GM10248 (cell line): Measurements from ENCODE around the gene PGM5.
"Not testable (repeated sequence)": the region's sequence is repeated elsewhere in the genome, so short reads cannot be mapped to it uniquely, and the experiment has no call there.

ENCODE experiments used
- CTCF ChIA-PET: fragments of 300-600 bp; sonication (Branson Sonifier 250); formaldehyde crosslinking; extraction: SDS; loops from one replicate; lab custom pipeline; 2021; ENCODE audit warnings: antibody characterized with exemption; lab: Yijun Ruan, JAX
- POLR2A ChIA-PET: fragments of 350-650 bp; sonication (Branson Sonifier 250); formaldehyde crosslinking; extraction: SDS; loops from one replicate; lab custom pipeline; 2020; ENCODE audit warnings: antibody characterized with exemption; lab: Yijun Ruan, JAX
- DNase-seq: peaks from one replicate; pipeline ENCODE4 v3.0.0; 2012; ENCODE audit errors: extremely low spot score

PGM5 gene

DNA sequence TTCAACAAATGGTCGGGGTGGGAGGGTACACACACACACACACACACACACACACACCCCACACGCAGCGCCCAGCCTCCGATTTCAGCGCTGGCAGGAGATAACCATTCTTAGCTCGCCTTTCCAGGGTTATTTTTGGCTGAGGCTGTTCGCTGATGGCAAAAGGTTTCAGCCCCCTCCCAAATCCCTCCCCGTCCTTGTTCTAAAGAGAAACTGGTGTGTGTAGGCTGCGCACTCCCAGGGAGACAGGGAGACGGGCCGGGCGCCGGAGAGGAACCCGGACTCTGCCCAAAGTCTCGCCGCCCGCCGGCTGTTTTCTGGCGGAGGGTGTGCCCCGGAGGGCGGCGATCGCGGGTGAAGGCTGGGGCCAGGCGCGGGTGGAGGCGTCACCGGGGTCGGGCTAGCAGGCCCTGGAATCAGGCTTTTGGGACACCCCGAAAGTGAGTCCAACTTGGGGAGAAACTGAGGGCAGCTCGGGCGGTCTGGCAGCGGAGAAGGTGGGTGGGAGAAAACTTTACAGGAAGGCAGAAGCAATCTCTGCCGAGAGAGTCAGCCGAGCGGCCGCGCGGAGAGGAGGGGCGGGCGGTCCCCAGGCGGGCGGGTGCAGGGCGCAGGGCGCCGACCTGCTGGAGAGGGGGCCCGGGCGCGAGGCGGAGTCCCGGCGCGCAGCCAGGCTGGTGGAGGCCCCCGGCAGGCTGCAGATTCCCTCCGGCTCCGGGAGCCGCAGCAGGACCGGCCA is at the start of gene PGM5:
Gene PGM5, plus strand, starts transcription at position 232 of the 739 bp plus-strand sequence. CDS start 517 bp downstream, outside the sequence.
- CTCF ChIA-PET, POLR2A ChIA-PET: not testable (repeated sequence)
- peak; percentile 7 for DNase-seq

DNA sequence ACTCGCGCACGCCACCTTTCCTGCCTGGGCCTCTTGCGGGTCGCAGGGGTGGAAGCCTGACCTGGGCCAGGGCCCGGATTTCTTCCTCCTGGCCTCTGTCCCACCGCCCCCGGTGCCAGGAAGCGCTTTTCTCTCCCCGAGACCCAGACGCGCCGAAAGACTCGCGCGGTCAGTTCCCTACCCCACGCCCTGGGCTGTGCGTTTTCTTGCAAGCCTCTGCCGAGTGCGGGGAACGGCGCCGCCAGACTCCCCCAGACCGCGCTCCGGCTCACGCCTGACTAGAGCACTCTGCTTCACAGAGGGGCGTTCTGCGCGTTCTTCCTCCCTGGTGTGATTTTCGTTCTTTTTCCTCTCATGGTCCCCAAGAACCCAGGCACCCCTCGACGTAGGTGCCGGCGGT is 49.3 kb upstream of the PGM5 start:
- CTCF ChIA-PET, DNase-seq, POLR2A ChIA-PET: not testable (repeated sequence)

DNA sequence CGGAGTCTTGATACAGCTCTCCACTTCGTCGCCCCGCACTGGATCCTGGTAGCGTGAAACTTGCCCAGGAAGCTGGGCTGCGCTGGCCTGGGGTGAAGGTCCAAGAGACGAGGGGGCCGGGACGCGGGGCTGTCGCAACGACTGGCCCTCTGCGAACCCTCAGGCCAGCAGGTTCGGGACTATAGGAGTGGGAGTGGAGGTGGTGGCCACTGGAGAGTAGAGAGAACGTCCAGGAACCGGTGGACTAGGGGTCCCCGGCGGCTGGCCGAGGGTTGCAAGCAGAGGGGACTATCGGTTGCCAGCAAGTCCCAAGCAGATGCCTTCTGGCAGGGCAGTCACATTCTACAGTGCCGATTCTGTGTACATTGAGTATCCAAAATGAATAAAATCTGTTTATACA is 48.8 kb upstream of the PGM5 start:
- POLR2A ChIA-PET, CTCF ChIA-PET, DNase-seq: not testable (repeated sequence)

DNA sequence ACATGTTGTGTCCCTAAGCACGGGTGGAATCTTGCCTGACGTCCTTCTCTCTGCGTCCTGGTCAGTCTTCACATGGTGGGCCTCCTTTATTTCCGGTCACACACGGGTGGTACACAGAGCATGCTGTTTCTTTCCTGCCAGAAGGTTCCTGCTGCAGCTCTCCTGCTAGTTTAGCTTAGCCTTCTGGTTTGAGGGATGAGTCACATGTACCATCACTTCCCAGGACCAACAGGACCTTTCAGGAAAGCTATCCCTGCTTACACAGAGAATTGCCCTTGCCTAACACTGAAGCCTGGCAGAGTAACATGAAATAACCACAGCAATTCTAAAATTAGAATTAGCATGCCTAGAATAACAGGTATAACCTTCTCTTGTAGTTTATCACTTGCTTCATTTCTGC is 45.2 kb upstream of the PGM5 start:
- CTCF ChIA-PET, POLR2A ChIA-PET: not testable (repeated sequence)

DNA sequence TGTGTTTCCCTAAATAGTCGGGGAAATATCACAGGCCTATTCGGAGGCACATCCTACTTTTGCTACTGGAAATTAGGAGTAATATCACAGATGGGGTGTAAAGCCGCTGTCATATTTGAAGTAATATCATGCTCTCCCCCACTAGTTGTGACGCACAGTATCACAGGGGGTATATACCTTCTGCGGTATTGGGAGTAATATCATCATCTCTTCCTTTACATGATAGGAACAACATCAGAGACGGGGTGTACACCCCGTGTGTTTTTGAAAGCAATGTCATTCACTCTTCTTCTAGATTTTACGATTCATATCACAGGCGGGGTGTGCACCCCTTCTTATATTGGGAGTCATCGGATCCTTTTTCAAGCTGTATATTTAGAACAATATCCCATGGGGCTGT is 38.2 kb upstream of the PGM5 start:
- POLR2A ChIA-PET, CTCF ChIA-PET, DNase-seq: not testable (repeated sequence)

More for the DNA sequence above, 45.2 kb upstream of the PGM5 start:
- not testable (repeated sequence) for DNase-seq

DNA sequence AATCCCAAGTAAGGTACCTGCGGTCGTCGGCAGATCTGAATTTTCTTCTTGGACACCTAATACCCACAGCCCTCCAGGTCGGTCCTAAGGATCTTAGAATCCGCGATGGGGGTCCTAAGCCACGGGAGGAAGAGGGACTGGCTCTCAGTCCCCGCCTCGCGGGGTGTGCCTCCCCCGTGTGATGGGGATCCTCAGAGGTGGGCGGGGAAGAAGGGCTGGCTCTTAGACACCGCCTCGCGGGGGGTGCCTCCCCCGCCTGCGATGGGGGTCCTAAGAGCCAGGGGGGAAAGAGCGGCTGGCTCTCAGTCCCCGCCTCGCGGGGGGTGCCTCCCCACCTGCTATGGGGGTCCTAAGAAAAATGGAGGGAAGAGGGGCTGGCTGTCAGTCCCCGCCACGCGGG is 32.7 kb upstream of the PGM5 start:
- POLR2A ChIA-PET, CTCF ChIA-PET, DNase-seq: not testable (repeated sequence)

DNA sequence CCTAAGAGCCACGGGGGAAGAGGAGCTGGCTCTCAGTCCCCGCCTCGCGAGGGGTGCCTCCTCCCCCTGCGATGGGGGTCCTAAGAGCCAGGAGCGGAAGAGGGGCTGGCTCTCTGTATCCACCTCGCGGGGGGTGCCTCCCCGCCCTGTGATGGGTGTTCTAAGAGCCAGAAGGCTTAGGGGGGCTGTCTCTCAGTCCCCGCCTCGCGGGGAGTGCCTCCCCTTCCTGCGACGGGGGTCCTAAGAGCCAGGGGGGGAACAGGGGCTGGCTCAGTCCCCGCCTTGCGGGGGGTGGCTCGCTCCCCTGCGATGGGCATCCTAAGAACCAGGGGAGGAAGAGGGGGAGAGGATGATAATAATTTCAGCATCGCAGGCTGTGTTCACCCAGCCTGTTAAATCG is 31.9 kb upstream of the PGM5 start:
- POLR2A ChIA-PET, CTCF ChIA-PET, DNase-seq: not testable (repeated sequence)

DNA sequence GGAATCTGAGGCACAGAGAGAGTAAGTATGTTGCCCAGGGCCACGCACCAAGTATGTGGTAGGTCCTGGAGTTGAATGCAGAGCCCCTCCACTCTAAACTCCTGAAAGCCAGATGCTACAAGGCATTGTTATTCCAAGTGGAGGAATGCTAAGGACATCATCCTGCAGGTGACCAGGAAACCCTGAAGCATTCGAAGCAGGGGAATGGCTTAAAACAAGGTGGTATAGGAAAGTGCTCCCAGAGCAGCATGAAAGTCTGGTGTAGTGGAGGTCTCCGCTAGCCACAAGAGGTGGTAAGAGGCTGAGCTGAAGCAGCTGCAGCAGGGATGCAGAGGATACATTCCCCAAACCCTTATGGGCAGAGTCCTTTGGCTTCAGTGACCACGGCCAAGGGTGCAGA is 27.3 kb upstream of the PGM5 start:
- CTCF ChIA-PET, POLR2A ChIA-PET, DNase-seq: not testable (repeated sequence)

DNA sequence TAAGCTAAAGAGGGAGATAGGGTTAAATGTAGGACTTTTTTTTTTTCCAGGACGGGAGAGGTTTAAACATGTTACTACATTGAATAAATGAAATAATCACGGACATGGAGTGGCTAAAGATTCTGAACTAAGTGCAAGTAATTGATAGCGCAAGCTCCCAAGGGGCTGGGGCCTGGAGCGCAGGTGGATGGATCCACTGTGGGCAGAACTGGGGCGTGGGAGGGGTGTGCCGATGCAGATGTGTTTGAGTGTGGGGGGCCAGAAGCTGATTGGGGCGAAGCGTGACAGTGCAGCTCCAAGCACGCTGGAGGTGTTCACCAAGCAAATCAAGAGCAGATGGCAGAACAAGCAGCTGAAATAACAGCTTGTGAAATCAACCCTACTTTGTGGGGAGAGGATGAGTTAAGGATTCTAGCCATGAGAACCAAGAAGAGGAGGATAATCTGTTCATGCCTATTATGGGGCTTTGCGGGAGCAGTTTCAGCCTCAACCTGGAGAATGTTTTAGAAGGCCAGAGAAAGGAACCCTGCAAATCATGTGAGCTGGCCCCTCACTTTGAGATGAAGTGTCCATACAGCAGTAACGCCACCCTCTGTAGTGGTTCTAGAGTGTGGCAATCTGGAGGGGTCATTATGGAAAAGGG is 25.8 kb upstream of the PGM5 start:
- POLR2A ChIA-PET, DNase-seq, CTCF ChIA-PET: not testable (repeated sequence)

DNA sequence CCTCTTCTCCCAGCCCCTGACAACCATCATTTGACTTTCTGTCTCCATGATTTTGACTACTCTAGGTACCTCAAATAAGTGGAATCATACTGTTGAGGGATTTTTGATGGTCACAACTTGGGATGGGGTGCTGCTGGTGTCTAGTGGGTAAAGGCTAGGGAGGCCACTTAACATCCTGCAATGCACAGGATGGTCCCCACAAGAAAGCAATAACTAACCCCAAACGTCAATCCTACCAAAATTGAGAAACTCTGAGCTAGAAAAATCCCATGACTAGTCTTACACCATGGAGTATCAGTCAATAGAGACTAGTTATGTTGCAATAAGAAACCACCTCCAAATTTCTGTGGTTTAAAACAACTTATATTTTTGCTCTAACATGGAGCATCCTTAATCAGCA is 24.3 kb upstream of the PGM5 start:
- POLR2A ChIA-PET, DNase-seq, CTCF ChIA-PET: not testable (repeated sequence)

DNA sequence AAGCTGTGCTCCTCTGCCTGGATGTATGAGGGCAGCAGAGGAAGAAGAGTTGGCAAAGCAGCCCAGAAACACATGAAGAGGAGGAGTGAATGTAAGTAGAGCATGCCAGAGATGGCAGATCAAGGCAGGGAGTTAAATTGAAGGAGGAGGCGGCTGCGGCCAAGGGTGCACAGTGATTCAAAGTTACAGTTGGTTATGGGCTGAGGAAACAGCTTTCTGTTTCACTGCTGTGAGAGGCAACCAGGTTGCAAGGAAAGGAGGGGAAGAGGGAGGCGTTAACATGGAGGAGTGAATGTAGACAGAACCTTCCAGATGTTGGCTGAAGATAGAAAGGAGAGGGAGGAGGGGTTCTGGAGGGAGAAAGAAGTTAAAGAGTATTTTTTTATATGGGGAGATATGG is 20.5 kb upstream of the PGM5 start:
- CTCF ChIA-PET, POLR2A ChIA-PET, DNase-seq: not testable (repeated sequence)

DNA sequence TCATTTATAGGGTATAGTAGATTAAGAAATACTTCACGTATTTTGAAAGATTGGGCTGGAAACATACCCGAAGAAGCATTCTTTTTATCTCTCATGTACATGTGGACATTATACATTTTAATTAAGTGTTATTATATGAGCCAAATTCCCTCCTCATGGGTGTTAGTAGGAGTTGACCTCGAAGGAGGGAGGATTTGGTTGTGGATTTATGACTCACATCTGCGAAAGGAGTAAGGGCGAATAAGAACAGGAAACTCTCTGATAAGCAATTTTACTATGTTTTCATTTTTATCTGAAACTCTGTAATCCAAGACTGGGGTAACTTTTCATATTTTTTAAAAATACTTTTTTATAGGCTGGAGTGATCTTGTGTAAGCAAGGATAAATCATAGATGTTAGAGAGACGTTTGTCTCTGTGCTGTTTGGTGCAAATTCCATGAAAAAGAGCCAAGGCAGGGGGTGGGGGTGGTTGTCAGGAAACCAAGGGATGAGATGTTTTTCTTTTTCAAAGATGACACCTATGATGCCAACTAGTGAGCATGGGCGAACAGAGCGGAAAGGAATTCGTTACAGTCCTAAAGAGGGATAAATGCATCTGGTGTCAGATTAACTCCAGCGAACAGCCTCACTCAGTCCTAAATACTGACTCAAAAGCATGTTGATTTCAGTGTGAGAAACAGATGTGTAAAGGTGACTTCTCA is 19.6 kb upstream of the PGM5 start:
- CTCF ChIA-PET, POLR2A ChIA-PET, DNase-seq: not testable (repeated sequence)

DNA sequence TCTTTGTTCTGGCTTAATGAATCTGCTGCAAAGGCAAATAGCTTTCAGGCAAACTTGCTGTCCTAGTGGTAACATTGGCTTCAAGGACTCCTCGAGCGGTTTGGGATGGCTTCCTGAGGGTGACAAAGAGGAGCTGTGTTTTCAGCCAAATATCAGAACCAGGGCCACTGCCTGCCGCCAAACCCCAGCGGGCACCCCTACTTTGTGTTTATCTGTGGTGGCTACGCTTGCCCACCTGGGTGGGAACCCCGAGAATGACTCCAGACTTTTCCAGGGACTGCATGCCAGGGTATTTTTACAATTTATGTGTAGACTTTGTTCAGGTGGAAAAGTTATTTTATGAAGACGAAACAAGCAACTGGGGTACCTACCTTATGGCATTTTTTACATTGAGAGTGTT is 18.4 kb upstream of the PGM5 start:
- POLR2A ChIA-PET, CTCF ChIA-PET, DNase-seq: not testable (repeated sequence)

DNA sequence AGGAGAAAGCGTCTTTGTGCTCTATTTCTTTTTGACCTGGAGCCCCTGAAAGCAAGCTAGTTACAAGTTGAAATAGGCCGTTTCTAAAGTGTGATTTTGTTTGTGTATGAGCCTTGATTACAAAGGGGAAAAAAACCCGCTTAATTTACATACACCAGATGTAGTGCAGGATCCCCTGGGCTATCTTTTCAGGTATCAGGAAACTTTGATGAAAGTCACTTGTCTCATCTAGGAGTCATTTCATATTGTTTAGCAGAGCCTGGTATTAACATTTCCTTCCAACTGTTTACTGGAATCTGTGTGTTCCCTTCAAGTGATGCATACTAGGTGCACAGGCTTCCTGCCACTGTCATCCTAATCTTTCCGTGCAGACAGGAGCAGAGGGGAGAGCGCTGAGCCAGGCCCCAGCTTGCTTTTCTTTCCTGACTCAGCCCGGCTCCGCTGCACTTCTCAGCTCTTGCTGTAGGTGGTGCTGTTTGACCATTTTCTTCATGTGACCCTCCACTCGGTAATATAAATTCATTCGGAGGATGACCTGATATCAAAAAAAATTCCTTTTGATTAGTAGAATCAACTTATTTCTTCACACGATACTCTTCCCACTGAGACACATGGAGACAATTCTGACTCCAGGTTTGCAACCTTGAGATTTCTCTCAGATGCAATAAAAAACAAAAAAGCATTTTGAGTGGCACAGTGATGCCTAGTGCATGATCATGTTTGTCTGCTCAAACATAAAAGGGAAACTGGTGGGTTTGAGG is 14.0 kb upstream of the PGM5 start:
- ChIA-PET CTCF (interaction anchor here (1.2 to 1.4 kb wide), 3 partner anchors 86 to 225 kb away, joined by 3 to 7 read pairs (median 3); no protein-coding TSS in a partner anchor), POLR2A (interaction anchor here (0.6 kb wide), 1 partner anchor 1373 kb away, joined by 3 read pairs; no protein-coding TSS in a partner anchor)
- DNase-seq, result not testable (repeated sequence)

DNA sequence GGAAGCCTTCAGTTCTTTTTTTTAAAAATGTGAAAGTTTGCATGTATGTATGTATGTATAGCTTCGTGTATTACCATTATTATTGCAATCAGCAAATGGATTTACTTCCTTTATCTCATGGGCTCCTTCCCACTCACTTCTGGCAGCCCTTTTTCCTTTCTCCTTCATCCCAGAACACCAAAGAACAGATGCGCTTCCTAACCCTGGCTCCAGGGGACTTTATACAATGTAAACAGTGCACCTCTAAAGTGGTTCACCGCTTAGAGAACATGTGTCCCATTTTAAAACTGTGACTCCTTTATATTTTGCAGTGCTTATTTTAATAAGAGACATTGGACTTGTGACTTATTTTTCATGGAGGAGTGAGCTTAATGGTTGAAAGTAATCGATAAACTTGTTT is 13.2 kb upstream of the PGM5 start:
- POLR2A ChIA-PET, DNase-seq: not testable (repeated sequence)
- CTCF ChIA-PET, result interaction anchor here (1.2 to 1.4 kb wide), 3 partner anchors 85 to 225 kb away, joined by 3 to 7 read pairs (median 3); no protein-coding TSS in a partner anchor

DNA sequence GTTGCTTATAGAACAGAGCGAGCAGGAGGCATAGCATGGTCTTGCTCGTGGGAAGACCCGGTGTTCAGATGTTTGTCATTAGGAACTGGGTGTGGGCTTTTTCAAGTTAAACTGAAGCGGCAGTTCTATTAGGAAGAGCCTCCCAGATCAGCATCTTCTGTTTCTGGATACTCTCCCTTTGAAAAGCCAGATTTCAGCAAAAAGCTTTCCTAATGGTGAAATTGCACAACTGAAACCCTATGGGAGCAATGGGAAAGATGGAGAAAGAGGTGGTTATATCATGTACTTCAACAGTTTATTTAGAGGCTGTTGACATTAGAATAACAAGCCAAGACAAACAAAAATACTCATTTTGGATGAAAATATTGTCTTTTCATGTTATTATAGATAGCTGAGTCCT is 12.4 kb upstream of the PGM5 start:
- POLR2A ChIA-PET, DNase-seq: not testable (repeated sequence)
- CTCF ChIA-PET, result interaction anchor here (1.2 to 1.4 kb wide), 2 partner anchors 162 to 224 kb away, joined by 3 to 7 read pairs; no protein-coding TSS in a partner anchor

DNA sequence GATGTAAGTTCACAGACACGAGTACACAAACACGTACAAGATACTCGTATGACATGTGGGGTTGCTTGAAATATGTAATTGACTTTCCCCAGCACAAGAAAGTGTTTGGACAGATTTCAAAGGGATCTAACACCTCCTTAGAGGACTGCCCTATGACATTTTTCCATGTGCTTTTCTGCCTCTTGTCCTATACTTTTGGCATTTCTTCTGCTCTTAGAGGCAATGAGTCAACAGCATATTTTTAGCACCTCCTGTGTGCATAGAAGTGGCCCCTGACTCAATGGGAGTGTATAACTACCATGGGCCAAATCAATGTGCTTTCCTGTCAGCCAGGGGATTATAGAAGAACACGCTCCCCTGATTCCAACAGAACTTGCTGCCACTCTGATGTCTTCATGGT is 4.7 kb upstream of the PGM5 start:
- CTCF ChIA-PET, POLR2A ChIA-PET, DNase-seq: not testable (repeated sequence)

DNA sequence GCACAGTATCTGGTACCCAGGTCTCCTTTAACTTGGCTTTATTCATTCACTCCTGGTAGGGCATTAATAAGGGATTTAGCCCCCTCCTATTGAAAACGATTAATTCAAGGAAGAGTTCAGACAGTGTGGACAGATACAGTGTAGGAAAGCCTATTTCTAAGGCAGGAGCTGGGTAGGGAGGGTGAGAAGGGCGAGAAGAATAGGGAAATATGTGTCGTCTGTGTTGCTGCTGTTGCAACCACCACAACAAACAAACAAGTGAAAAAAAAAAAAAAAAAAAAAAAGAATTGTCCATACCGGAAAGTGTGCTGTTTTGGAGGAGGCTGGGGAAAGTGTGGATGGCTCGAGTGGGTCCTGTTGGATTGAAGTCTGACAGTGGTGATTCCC is 425 bp upstream of the PGM5 start:
- CTCF ChIA-PET, POLR2A ChIA-PET, DNase-seq: not testable (repeated sequence)
